T-cell (primary cell): ENCODE measurements around the gene STXBP6. TPM values are rescaled to one million over a fixed set of nuclear protein-coding genes. Genes with fewer than 3 reads are reported as not detected.
"Not testable (repeated sequence)": the region's sequence is repeated elsewhere in the genome, so short reads cannot be mapped to it uniquely, and the experiment has no call there.

Source experiments
- ATAC-seq, 4 experiments: fragments of 200-7000 bp in 3 of 4; fragments of 150-1000 bp in 1 of 4; cut with Tn5 transposase; replicated peaks in 1 of 4; 1 replicate in 3 of 4; 2 replicates in 1 of 4; pipeline ENCODE4 v1.10.0; 2021; ENCODE audit warnings: moderate library complexity in 3 of 4, mild to moderate bottlenecking in 2 of 4, moderate number of reproducible peaks in 1 of 4
- CTCF ChIA-PET, 2 donors: fragments of 300-600 bp; sonication (Branson Sonifier 250); formaldehyde crosslinking; loops; one replicate each; lab custom pipeline; 2022; ENCODE audit warnings: antibody characterized with exemption in 2 of 2; lab: Charles Lee
- POLR2A ChIA-PET, 2 donors: fragments of 300-600 bp; sonication (Branson Sonifier 250); formaldehyde crosslinking; loops; one replicate each; lab custom pipeline; 2022; ENCODE audit warnings: antibody characterized with exemption in 2 of 2; lab: Charles Lee
- DNase-seq, 35 experiments: peaks; one replicate each; pipeline versions ENCODE4 v3.0.0 to v3.0.0-alpha.2; 2013 to 2023
- H3K27ac ChIP-seq: one replicate; pipeline ENCODE4 v1.5.1; 2013; ENCODE audit warnings: low read length
- H3K27me3 ChIP-seq, 2 experiments: replicated peaks in 1 of 2; 1 replicate in 1 of 2; 2 replicates in 1 of 2; pipeline versions ENCODE4 v1.6.1 to v1.7.0; 2013; ENCODE audit warnings: low read length in 1 of 2, mixed read lengths in 1 of 2; ENCODE audit not compliant: control insufficient read depth in 2 of 2, insufficient read depth in 2 of 2; ENCODE audit errors: extremely low read depth in 1 of 2
- H3K36me3 ChIP-seq, 2 donors: 1 replicate in 1 of 2; 2 replicates in 1 of 2; pipeline versions ENCODE4 v1.6.1 to v1.7.0; 2013; ENCODE audit warnings: low read length in 1 of 2; ENCODE audit not compliant: control insufficient read depth in 2 of 2, insufficient read depth in 1 of 2; ENCODE audit errors: extremely low read depth in 1 of 2
- H3K4me1 ChIP-seq, 2 experiments: 1 replicate in 1 of 2; 2 replicates in 1 of 2; pipeline versions ENCODE4 v1.6.1 to v1.7.0; 2013; ENCODE audit warnings: low read length in 2 of 2, mixed read lengths in 1 of 2; ENCODE audit not compliant: insufficient read depth in 2 of 2, control insufficient read depth in 1 of 2; ENCODE audit errors: extremely low read depth in 1 of 2
- H3K4me3 ChIP-seq, 2 donors: 1 replicate in 1 of 2; 2 replicates in 1 of 2; pipeline versions ENCODE4 v1.5.1 to v1.7.0; 2013; ENCODE audit warnings: mild to moderate bottlenecking in 2 of 2, low read length in 1 of 2, moderate library complexity in 1 of 2; ENCODE audit not compliant: control insufficient read depth in 1 of 2; ENCODE audit errors: extremely low read depth in 1 of 2
- H3K9me3 ChIP-seq: 2 replicates; pipeline ENCODE4 v1.7.0; 2013
- H3K27ac Mint-ChIP-seq, 2 donors: one replicate each; pipeline ENCODE4 v1.8.0; 2020 to 2021; ENCODE audit warnings: mild to moderate bottlenecking in 2 of 2, mixed read lengths in 2 of 2
- H3K27me3 Mint-ChIP-seq, 2 donors: one replicate each; pipeline ENCODE4 v1.8.0; 2021 to 2022; ENCODE audit warnings: mixed read lengths in 2 of 2
- H3K36me3 Mint-ChIP-seq: one replicate; pipeline ENCODE4 v1.8.0; 2021; ENCODE audit warnings: mixed read lengths
- H3K4me1 Mint-ChIP-seq, 3 donors: one replicate each; pipeline ENCODE4 v1.8.0; 2020 to 2022; ENCODE audit warnings: mixed read lengths in 3 of 3, mild to moderate bottlenecking in 1 of 3
- H3K4me3 Mint-ChIP-seq, 3 donors: one replicate each; pipeline ENCODE4 v1.8.0; 2020 to 2022; ENCODE audit warnings: mild to moderate bottlenecking in 3 of 3, mixed read lengths in 3 of 3, moderate library complexity in 3 of 3
- H3K9me3 Mint-ChIP-seq, 3 donors: one replicate each; pipeline ENCODE4 v1.8.0; 2020 to 2022; ENCODE audit warnings: mixed read lengths in 3 of 3
- WGBS: methylation state at CpG from one replicate; pipeline ENCODE4 v1.1.5; 2013; ENCODE audit warnings: missing lambda C conversion rate; ENCODE audit not compliant: insufficient coverage; 5-methylcytosine and 5-hydroxymethylcytosine counted together
- total RNA-seq, 35 experiments: library from RNA in 6 of 35; stranded (reverse) in 6 of 35; fragments of 120-200 nt in 1 of 35; gene quantifications; one replicate each; pipeline versions ENCODE4 v1.2.1 to v1.2.4 and lab custom pipeline; 2013 to 2026

STXBP6 gene
- total RNA-seq, 5 donors from 2014 or later (not counting 1 experiment from before 2014, with no cell fraction given), result 0.25 TPM; not detected in 4

DNA sequence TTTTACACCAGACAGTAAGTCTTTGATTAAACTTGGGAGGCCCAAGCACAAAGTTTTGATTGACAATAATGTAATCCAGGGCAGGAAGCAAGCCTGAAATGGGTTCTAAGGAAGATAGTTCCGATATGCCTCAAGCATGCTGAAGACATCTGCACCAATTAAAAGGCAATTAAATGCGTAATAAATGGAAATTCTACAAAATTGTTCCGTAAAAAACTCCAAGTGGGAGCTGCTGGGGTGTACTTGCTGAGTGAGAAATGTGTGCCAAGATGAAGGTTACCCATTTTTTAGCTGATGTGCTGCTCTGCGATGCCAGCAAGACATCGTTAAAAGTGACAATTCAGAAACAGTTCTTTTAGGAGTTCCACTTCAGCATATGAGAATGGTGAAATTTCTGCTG, 269.7 kb downstream of the STXBP6 start:
- H3K36me3 ChIP-seq, result no peaks in the 10 kb centered on the region
- H3K4me3 ChIP-seq, result no peak overlapping the region
- Mint-ChIP-seq H3K9me3 (no peaks in the 10 kb centered on the region), H3K36me3 (no peaks in the 10 kb centered on the region), H3K27ac (no peak overlapping the region), H3K4me1 (no peaks in the 10 kb centered on the region), H3K4me3 (no peak overlapping the region), H3K27me3 (peaks cover 3 to 12% of the 10 kb centered on the region in 2 donors)
- no peak for ATAC-seq
- H3K27me3 ChIP-seq, result no peaks in the 10 kb centered on the region
- H3K27ac ChIP-seq, result no peak overlapping the region
- DNase-seq, result no peak
- H3K4me1 ChIP-seq, result no peaks in the 10 kb centered on the region
- ChIA-PET CTCF (no interaction called here), POLR2A (no interaction called here)
- whole genome bisulfite sequencing, result 85% methylated on average over 4 of the region's 5 CpGs
- no peaks in the 10 kb centered on the region for H3K9me3 ChIP-seq

DNA sequence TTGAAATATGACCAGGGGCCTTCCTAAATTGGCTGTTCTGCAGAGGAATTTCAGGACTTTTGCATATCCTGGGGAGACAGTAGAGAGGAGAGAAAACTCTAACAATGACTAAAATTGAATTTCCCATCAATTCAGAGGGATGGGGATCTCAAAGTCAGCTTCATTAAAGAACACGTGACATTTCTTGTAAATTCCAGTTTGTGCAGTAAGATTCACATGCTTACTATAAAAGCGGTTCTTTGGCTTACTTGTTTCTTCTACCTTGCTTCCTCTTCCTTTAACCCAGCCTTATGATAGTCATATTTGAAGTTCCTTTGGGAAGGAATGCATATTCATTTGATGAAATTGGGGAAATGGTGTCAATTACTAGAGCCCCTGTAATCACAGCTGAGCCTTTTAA, 272.3 kb downstream of the STXBP6 start:
- H3K4me1 ChIP-seq, result no peaks in the 10 kb centered on the region
- Mint-ChIP-seq H3K27me3 (peaks cover 10 to 25% of the 10 kb centered on the region in 2 donors), H3K27ac (no peak overlapping the region), H3K9me3 (no peaks in the 10 kb centered on the region), H3K4me1 (no peaks in the 10 kb centered on the region), H3K36me3 (no peaks in the 10 kb centered on the region), H3K4me3 (no peak overlapping the region)
- H3K27ac ChIP-seq, result no peak overlapping the region
- no peak overlapping the region for H3K4me3 ChIP-seq
- no peaks in the 10 kb centered on the region for H3K27me3 ChIP-seq
- no peaks in the 10 kb centered on the region for H3K9me3 ChIP-seq
- no peaks in the 10 kb centered on the region for H3K36me3 ChIP-seq
- ChIA-PET POLR2A (no interaction called here), CTCF (interaction anchor here in 1 of 2 donors (0.5 kb wide), 1 partner anchor 1092 kb away, joined by 3 read pairs; no protein-coding TSS in a partner anchor)
- no CpG with 5 or more reads among the region's 2 CpGs for WGBS
- no peak for DNase-seq
- ATAC-seq, result no peak

DNA sequence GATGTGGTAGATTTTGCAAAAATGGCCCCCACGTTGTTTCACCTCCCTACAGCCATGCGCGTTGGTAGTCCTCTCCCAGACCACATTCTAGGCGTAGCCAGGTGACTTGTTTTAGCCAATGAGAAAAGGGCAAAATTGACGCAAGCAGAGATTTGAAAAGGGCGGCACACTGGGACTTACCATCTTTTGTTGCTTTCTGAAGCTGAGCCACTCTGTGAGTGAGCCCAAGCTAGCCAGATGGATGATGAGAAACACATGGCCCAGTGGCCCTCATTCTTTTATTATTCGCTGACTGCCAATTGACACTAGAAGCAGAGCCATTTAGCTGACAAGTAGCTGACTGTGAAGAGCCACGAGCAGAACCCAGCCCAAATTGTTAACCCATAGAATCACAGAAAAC, 274.0 kb downstream of the STXBP6 start:
- H3K4me3 ChIP-seq, result no peak overlapping the region
- H3K27me3 ChIP-seq, result no peaks in the 10 kb centered on the region
- ATAC-seq (no peak), DNase-seq (no peak)
- H3K27ac ChIP-seq, result no peak overlapping the region
- peaks cover 26 to 37% of the 10 kb centered on the region in 2 donors for H3K27me3 Mint-ChIP-seq
- WGBS, result 100% methylated on average over 3 of the region's 8 CpGs
- H3K36me3 ChIP-seq, result no peaks in the 10 kb centered on the region
- H3K9me3 Mint-ChIP-seq, result peaks cover 0 to 2% (median 0%) of the 10 kb centered on the region in 3 donors
- no peaks in the 10 kb centered on the region for H3K9me3 ChIP-seq
- H3K4me1 Mint-ChIP-seq, result no peaks in the 10 kb centered on the region
- H3K36me3 Mint-ChIP-seq, result no peaks in the 10 kb centered on the region
- H3K27ac Mint-ChIP-seq, result no peak overlapping the region
- ChIA-PET CTCF (no interaction called here), POLR2A (no interaction called here)
- no peak overlapping the region for H3K4me3 Mint-ChIP-seq
- H3K4me1 ChIP-seq, result no peaks in the 10 kb centered on the region

DNA sequence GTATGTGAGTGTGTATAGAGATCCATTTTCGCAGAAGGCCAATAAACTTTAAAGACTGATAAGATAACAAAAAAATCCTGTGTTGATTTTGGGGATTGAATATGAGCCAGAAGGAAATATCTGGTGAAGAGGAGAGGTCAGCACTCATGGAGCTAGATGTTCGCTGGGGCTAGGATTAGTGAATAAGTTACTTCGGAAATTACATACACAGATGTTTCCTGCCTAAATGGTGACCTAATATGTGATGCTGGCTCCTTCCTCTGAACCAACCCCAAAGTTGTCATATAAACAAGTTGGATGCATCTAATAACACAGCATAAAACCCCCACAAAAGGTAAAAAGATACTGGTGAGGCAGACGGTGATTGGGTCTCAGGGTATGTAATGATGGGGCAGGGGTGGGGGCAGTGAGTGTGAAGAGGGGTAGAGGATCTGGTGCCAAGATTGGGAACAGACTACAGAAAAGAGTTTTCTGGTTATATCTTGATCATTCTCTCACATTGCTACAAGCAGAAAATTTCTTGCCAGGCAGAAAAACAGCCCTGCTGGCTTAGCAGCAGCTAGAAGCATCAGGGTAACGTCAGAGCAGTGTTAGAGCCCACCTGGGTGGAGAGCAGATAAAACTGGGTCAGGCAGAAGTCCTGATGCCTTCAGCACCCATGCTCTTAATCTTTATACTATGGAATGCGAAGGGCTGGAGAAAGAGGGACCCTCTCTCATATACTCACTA, 275.6 kb downstream of the STXBP6 start:
- Histone ChIP-seq H3K9me3 (no peaks in the 10 kb centered on the region), H3K4me3 (no peak overlapping the region), H3K4me1 (no peaks in the 10 kb centered on the region), H3K27ac (no peak overlapping the region), H3K36me3 (no peaks in the 10 kb centered on the region), H3K27me3 (no peaks in the 10 kb centered on the region)
- POLR2A ChIA-PET, result no interaction called here
- H3K27me3 Mint-ChIP-seq, result peaks cover 40 to 46% of the 10 kb centered on the region in 2 donors
- peaks cover 0 to 10% (median 5%) of the 10 kb centered on the region in 3 donors for H3K9me3 Mint-ChIP-seq
- ATAC-seq, result no peak
- WGBS, result no CpG with 5 or more reads among the region's 6 CpGs
- no peak overlapping the region for H3K4me3 Mint-ChIP-seq
- no peaks in the 10 kb centered on the region for H3K36me3 Mint-ChIP-seq
- H3K4me1 Mint-ChIP-seq, result no peaks in the 10 kb centered on the region
- no peak for DNase-seq
- no peak overlapping the region for H3K27ac Mint-ChIP-seq
- CTCF ChIA-PET, result no interaction called here

DNA sequence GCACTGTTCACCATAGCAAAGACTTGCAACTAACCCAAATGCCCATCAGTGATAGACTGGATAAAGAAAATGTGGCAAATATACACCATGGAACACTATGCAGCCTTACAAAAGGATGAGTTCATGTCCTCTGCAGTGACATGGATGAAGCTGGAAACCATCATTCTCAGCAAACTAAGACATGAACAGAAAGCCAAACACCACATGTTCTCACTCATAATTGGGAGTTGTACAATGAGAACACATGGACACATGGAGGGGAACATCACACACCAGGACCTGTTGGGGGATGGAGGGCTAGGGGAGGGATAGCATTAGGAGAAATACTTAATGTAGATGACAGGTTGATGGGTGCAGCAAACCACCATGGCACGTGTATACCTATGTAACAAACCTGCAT, 276.4 kb downstream of the STXBP6 start:
- H3K9me3 ChIP-seq, H3K4me3 Mint-ChIP-seq, H3K27me3 ChIP-seq, H3K4me3 ChIP-seq, H3K4me1 Mint-ChIP-seq, POLR2A ChIA-PET, H3K27ac ChIP-seq, CTCF ChIA-PET, ATAC-seq, H3K27ac Mint-ChIP-seq, H3K36me3 ChIP-seq, H3K4me1 ChIP-seq, H3K36me3 Mint-ChIP-seq, DNase-seq: not testable (repeated sequence)
- peaks cover 0 to 10% (median 5%) of the 10 kb centered on the region in 3 donors for H3K9me3 Mint-ChIP-seq
- WGBS, result no CpG with 5 or more reads among the region's 1 CpG
- peaks cover 45 to 46% of the 10 kb centered on the region in 2 donors for H3K27me3 Mint-ChIP-seq

DNA sequence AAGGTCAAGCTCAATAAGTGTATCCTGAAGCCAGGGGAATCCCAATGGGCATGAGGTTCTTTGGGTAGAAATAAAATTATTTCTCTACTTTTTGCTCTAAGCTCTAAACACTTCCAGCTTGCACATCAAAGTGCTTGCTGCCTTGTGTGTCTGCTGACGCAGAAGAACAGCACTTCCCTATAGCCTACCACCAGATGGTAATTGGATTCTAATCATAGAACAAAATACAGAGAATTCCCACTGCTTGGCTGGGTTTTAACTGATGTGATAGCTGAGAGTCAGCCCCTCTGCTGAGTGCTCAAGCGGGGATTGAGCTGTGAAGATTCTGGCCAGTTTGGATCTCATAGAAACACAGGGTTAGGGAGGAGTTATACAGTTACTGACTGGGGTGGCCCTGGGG, 283.5 kb downstream of the STXBP6 start:
- ATAC-seq (no peak), DNase-seq (no peak)
- Mint-ChIP-seq H3K4me1 (no peaks in the 10 kb centered on the region), H3K36me3 (no peaks in the 10 kb centered on the region), H3K4me3 (no peak overlapping the region), H3K27me3 (peaks cover 52 to 66% of the 10 kb centered on the region in 2 donors), H3K27ac (no peak overlapping the region), H3K9me3 (peaks cover 0 to 10% (median 7%) of the 10 kb centered on the region in 3 donors)
- Histone ChIP-seq H3K36me3 (no peaks in the 10 kb centered on the region), H3K4me3 (no peak overlapping the region), H3K9me3 (no peaks in the 10 kb centered on the region), H3K27ac (no peak overlapping the region), H3K27me3 (peaks cover 0 to 20% of the 10 kb centered on the region in 2 experiments), H3K4me1 (no peaks in the 10 kb centered on the region)
- ChIA-PET POLR2A (no interaction called here), CTCF (no interaction called here)
- WGBS, result 100% methylated on average over 1 of the region's 2 CpGs
